HCT116 (cell line): ENCODE results near the gene SULT1E1. TPM values are rescaled to one million over a fixed set of nuclear protein-coding genes. Genes with fewer than 3 reads are reported as not detected.

ENCODE experiments used
- ATAC-seq: fragments of 200-7000 bp; cut with Tn5 transposase; 2 replicates; pipeline ENCODE4 v1.9.1; 2020; ENCODE audit warnings: mild to moderate bottlenecking, moderate library complexity
- BruUV-seq: library from RNA; stranded (reverse); fragments of 400-500 nt; replicated peaks from 2 replicates; lab custom pipeline; 2021; lab: Mats Ljungman, UMichigan
- CTCF ChIA-PET: fragments of 300-600 bp; sonication (Branson Sonifier 250); formaldehyde crosslinking; loops from one replicate; lab custom pipeline; 2021; ENCODE audit warnings: antibody characterized with exemption; lab: Charles Lee
- POLR2A ChIA-PET: fragments of 300-600, 350-600 bp; sonication (Branson Sonifier 250); formaldehyde crosslinking; loops from one replicate; lab custom pipeline; 2021; ENCODE audit warnings: antibody characterized with exemption; lab: Charles Lee
- RAD21 ChIA-PET, 2 experiments: fragments of 300-600 bp; sonication (Branson Sonifier 250); formaldehyde crosslinking; loops; one replicate each; lab custom pipeline; 2023; ENCODE audit warnings: low total read pairs in 2 of 2; ENCODE audit not compliant: uncharacterized antibody in 2 of 2, unreplicated experiment in 2 of 2, low non-redundant PET in 1 of 2; lab: Charles Lee
- DNase-seq: peaks from one replicate; pipeline ENCODE4 v3.0.0-alpha.2; 2010; ENCODE audit warnings: low read depth, low spot score
- H2AFZ ChIP-seq: fragments of 200-600 bp; shearing (Covaris generic), sonication (generic); 2 replicates; pipeline ENCODE4 v1.6.1; 2017; ENCODE audit warnings: low read depth, mixed run types, mixed read lengths, antibody characterized with exemption, low read length; ENCODE audit not compliant: poor library complexity, severe bottlenecking
- H3K27ac ChIP-seq: 2 replicates; pipeline ENCODE4 v1.5.1; 2012; ENCODE audit warnings: low read depth, low read length
- H3K27me3 ChIP-seq: fragments of 200-600 bp; sonication (generic); 2 replicates; pipeline ENCODE4 v1.6.1; 2016; ENCODE audit warnings: mixed run types, low read length, mixed read lengths; ENCODE audit not compliant: insufficient read depth
- H3K36me3 ChIP-seq, 2 experiments: fragments of 200-500 bp in 1 of 2; fragments of 200-600 bp in 1 of 2; sonication (Bioruptor generic) in 1 of 2; sonication (generic) in 1 of 2; 2 replicates each; pipeline versions ENCODE4 v1.5.1 to v1.6.1; 2014 to 2016; ENCODE audit warnings: low read length in 2 of 2, inconsistent platforms in 1 of 2, mixed read lengths in 1 of 2, mixed run types in 1 of 2; ENCODE audit not compliant: insufficient read depth in 2 of 2, control insufficient read depth in 1 of 2
- H3K4me1 ChIP-seq, 2 experiments: fragments of 200-600 bp in 1 of 2; sonication (generic) in 1 of 2; 2 replicates each; pipeline versions ENCODE4 v1.5.1 to v1.6.1; 2012 to 2017; ENCODE audit warnings: low read length in 2 of 2, inconsistent platforms in 1 of 2, mild to moderate bottlenecking in 1 of 2, mixed read lengths in 1 of 2, mixed run types in 1 of 2, moderate library complexity in 1 of 2; ENCODE audit not compliant: insufficient read depth in 2 of 2, control insufficient read depth in 1 of 2
- H3K4me2 ChIP-seq: fragments of 200-600 bp; sonication (generic); 2 replicates; pipeline ENCODE4 v1.6.1; 2017; ENCODE audit warnings: mixed run types, low read length, mixed read lengths
- H3K4me3 ChIP-seq, 2 experiments: fragments of 200-600 bp in 1 of 2; sonication (generic) in 1 of 2; replicated peaks in 1 of 2; 2 replicates each; pipeline ENCODE4 v1.5.1; 2011 to 2016; ENCODE audit warnings: low read length in 2 of 2, control low read depth in 1 of 2, low read depth in 1 of 2, mild to moderate bottlenecking in 1 of 2, mixed read lengths in 1 of 2, mixed run types in 1 of 2
- H3K79me2 ChIP-seq: fragments of 200-600 bp; sonication (generic); 2 replicates; pipeline ENCODE4 v1.6.1; 2017; ENCODE audit warnings: mild to moderate bottlenecking, mixed run types, low read length, moderate library complexity, mixed read lengths; ENCODE audit not compliant: insufficient read depth
- H3K9ac ChIP-seq: fragments of 200-600 bp; sonication (generic); 2 replicates; pipeline ENCODE4 v1.6.1; 2016; ENCODE audit warnings: low read length, mixed read lengths
- H3K9me2 ChIP-seq: fragments of 200-600 bp; sonication (generic), shearing (Covaris generic); 2 replicates; pipeline ENCODE4 v1.6.1; 2017; ENCODE audit warnings: mixed run types, mild to moderate bottlenecking, moderate library complexity; ENCODE audit not compliant: insufficient read depth
- H3K9me3 ChIP-seq, 2 experiments: fragments of 200-500 bp in 1 of 2; fragments of 200-600 bp in 1 of 2; sonication (Bioruptor generic) in 1 of 2; sonication (generic) in 1 of 2; 2 replicates each; pipeline ENCODE4 v1.6.1; 2014 to 2017; ENCODE audit warnings: low read length in 2 of 2, mixed read lengths in 2 of 2, inconsistent platforms in 1 of 2, low read depth in 1 of 2, mild to moderate bottlenecking in 1 of 2, mixed run types in 1 of 2, moderate library complexity in 1 of 2; ENCODE audit not compliant: control insufficient read depth in 1 of 2, insufficient read depth in 1 of 2
- H4K20me1 ChIP-seq: fragments of 200-600 bp; sonication (generic), shearing (Covaris generic); 2 replicates; pipeline ENCODE4 v1.6.1; 2017; ENCODE audit warnings: mixed run types, mild to moderate bottlenecking, moderate library complexity; ENCODE audit not compliant: insufficient read depth
- CBX3 ChIP-seq: IDR thresholded peaks from 2 replicates; pipeline ENCODE4 v1.6.1; 2012; ENCODE audit warnings: low read depth
- CEBPB ChIP-seq: IDR thresholded peaks from 2 replicates; pipeline ENCODE4 v1.6.1; 2012; ENCODE audit warnings: low read depth
- ELF1 ChIP-seq: IDR thresholded peaks from 2 replicates; pipeline ENCODE4 v1.6.1; 2012; ENCODE audit warnings: low read depth, borderline replicate concordance
- EZH2 ChIP-seq: fragments of 200-600 bp; sonication (generic); IDR thresholded peaks from 2 replicates; pipeline ENCODE4 v1.6.1; 2017; ENCODE audit warnings: antibody characterized with exemption, mixed run types
- EZH2phosphoT487 ChIP-seq: fragments of 200-600 bp; IDR thresholded peaks from 2 replicates; pipeline ENCODE4 v1.6.1; 2018; ENCODE audit warnings: antibody characterized with exemption, borderline replicate concordance
- FOSL1 ChIP-seq: IDR thresholded peaks from 2 replicates; pipeline ENCODE4 v1.6.1; 2012; ENCODE audit warnings: low read depth
- POLR2A ChIP-seq: IDR thresholded peaks from 2 replicates; pipeline ENCODE4 v1.7.0; 2011; ENCODE audit warnings: borderline replicate concordance; ENCODE audit not compliant: insufficient read depth, insufficient read length; ENCODE audit errors: extremely low read depth
- POLR2AphosphoS5 ChIP-seq: IDR thresholded peaks from 2 replicates; pipeline ENCODE4 v1.6.1; 2011; ENCODE audit warnings: mild to moderate bottlenecking, low read depth, low read length, moderate library complexity
- RAD21 ChIP-seq: IDR thresholded peaks from 2 replicates; pipeline ENCODE4 v1.6.1; 2012; ENCODE audit warnings: low read depth, mild to moderate bottlenecking
- SIN3A ChIP-seq: IDR thresholded peaks from 2 replicates; pipeline ENCODE4 v1.6.1; 2012; ENCODE audit warnings: low read depth
- SP1 ChIP-seq: IDR thresholded peaks from 2 replicates; pipeline ENCODE4 v1.6.1; 2012; ENCODE audit warnings: low read depth
- SRF ChIP-seq: IDR thresholded peaks from 2 replicates; pipeline ENCODE4 v1.6.1; 2012; ENCODE audit warnings: low read depth
- TCF7L2 ChIP-seq: IDR thresholded peaks from 2 replicates; pipeline ENCODE4 v1.7.0; 2011; ENCODE audit warnings: borderline replicate concordance, inconsistent platforms; ENCODE audit not compliant: insufficient read depth, insufficient read length; ENCODE audit errors: extremely low read depth
- ZBTB33 ChIP-seq: IDR thresholded peaks from 2 replicates; pipeline ENCODE4 v1.6.1; 2011; ENCODE audit warnings: mild to moderate bottlenecking, low read length, moderate library complexity; ENCODE audit not compliant: insufficient replicate concordance; ENCODE audit errors: extremely low read depth
- ZFX ChIP-seq: fragments of 450-650 bp; IDR thresholded peaks from 2 replicates; pipeline ENCODE4 v1.6.1; 2017
- ZNF274 ChIP-seq: fragments of 200-500 bp; sonication (Bioruptor generic); IDR thresholded peaks from 2 replicates; pipeline ENCODE4 v1.6.1; 2014; ENCODE audit warnings: mild to moderate bottlenecking, low read depth, low read length, inconsistent platforms
- intact Hi-C: fragments of 100-400 bp; cut with micrococcal nuclease; formaldehyde crosslinking; loops from 2 replicates; pipeline ENCODE4 v1.10.0; 2022
- total RNA-seq: library from RNA; stranded (reverse); gene quantifications from one replicate; pipeline ENCODE4 v1.2.1, GENCODE V29; 2021; ENCODE audit not compliant: unreplicated experiment

Gene SULT1E1
- total RNA-seq, 1 experiment from 2014 or later: not detected

DNA sequence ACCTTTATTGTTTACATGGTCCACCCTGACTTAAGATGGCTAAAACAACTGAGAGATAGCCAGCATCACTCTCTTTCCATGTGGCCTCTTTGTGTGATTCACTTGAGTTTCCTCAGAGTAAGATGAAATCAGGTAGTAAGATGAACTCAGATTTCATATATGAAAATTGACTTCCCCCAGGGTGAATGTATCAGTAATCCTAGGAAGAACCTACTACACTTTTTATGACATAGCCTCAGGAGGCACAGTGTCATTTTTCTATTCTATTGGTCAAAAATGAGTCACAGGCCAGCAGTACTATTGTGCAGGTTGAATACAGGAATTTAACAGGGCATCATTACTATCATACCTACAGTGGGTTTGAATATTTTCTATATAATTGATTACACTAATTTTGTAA, 14.6 kb upstream of the SULT1E1 start:
- no peak overlapping the region for H3K9ac ChIP-seq
- H3K4me2 ChIP-seq: no peak overlapping the region
- no peaks in the 10 kb centered on the region for H3K36me3 ChIP-seq
- TF ChIP-seq CBX3: no peak
- TF ChIP-seq POLR2A: no peak
- TF ChIP-seq EZH2: no peak
- no peak for TF ChIP-seq SRF
- no peak for TF ChIP-seq SIN3A
- no peak for TF ChIP-seq EZH2phosphoT487
- no peak for TF ChIP-seq FOSL1
- TF ChIP-seq CEBPB: no peak
- no peak for TF ChIP-seq ZBTB33
- TF ChIP-seq RAD21: no peak
- TF ChIP-seq ZNF274: no peak
- no peak for TF ChIP-seq TCF7L2
- no peak for TF ChIP-seq ELF1
- TF ChIP-seq SP1: no peak
- TF ChIP-seq ZFX: no peak
- no peak for TF ChIP-seq POLR2AphosphoS5
- no peak overlapping the region for H3K4me3 ChIP-seq
- intact Hi-C loops: no loop called here
- CTCF ChIA-PET: no interaction called here
- H3K27ac ChIP-seq: no peak overlapping the region
- DNase-seq (no peak), ATAC-seq (no peak)
- RAD21 ChIA-PET: no interaction called here
- H3K4me1 ChIP-seq: no peaks in the 10 kb centered on the region
- H3K79me2 ChIP-seq: no peaks in the 10 kb centered on the region
- no TSS peak for BruUV-seq
- no peaks in the 10 kb centered on the region for H3K9me3 ChIP-seq
- H2AFZ ChIP-seq: no peak overlapping the region
- POLR2A ChIA-PET: no interaction called here
- no peaks in the 10 kb centered on the region for H3K27me3 ChIP-seq
- no peaks in the 10 kb centered on the region for H3K9me2 ChIP-seq
- H4K20me1 ChIP-seq: no peaks in the 10 kb centered on the region
